Omental fat pad (tissue), 4 donors: ENCODE data around the gene ATF6B. TPM values are rescaled to one million over a fixed set of nuclear protein-coding genes. Genes with fewer than 3 reads are reported as not detected.

Experiments used
- ATAC-seq: fragments of 150-250 bp; one replicate; pipeline ENCODE4 v1.9.1; 2016; ENCODE audit warnings: mild to moderate bottlenecking, moderate library complexity; ENCODE audit not compliant: low FRiP score
- DNase-seq: peaks from one replicate; pipeline ENCODE4 v3.0.0-alpha.2; 2019; ENCODE audit warnings: low spot score
- CTCF ChIP-seq, 3 donors: fragments of 450-650 bp; IDR thresholded peaks; one replicate each; pipeline ENCODE4 v1.5.1; 2016 to 2017; ENCODE audit warnings: antibody characterized with exemption in 3 of 3, mild to moderate bottlenecking in 3 of 3, moderate library complexity in 2 of 3
- total RNA-seq, 4 donors: library from RNA; depleted of rRNA; stranded (reverse); fragments of >200 nt; gene quantifications; one replicate each; pipeline ENCODE4 v1.1.0, GENCODE V29; 2016

Gene ATF6B
- total RNA-seq, 4 donors from 2014 or later: 23.2 to 44.3 (median 24.4) TPM

- DNase-seq (no peak), ATAC-seq (no peak)
- TF ChIP-seq CTCF (IDR thresholded peaks at IDR 0.05): no peak
Measured at GRCh38 chr6:32140420-32141046, 12.5 kb upstream of the ATF6B start.

- no peak for TF ChIP-seq CTCF (IDR thresholded peaks at IDR 0.05)
- ATAC-seq: no peak
- DNase-seq: no peak
Measured at GRCh38 chr6:32139590-32139989, 11.5 kb upstream of the ATF6B start.

- ATAC-seq: no peak
- no peak for TF ChIP-seq CTCF (IDR thresholded peaks at IDR 0.05)
- no peak for DNase-seq
Measured at GRCh38 chr6:32137454-32137853, 9.4 kb upstream of the ATF6B start.

- DNase-seq: no peak
- ATAC-seq: no peak
- TF ChIP-seq CTCF (IDR thresholded peaks at IDR 0.05): no peak
Measured at GRCh38 chr6:32133786-32134185, 5.7 kb upstream of the ATF6B start.

- DNase-seq: no peak
- TF ChIP-seq CTCF (IDR thresholded peaks at IDR 0.05): no peak
- no peak for ATAC-seq
Measured at GRCh38 chr6:32132110-32132509, 4.1 kb upstream of the ATF6B start.

GRCh38 chr6:32131439-32131948, 3.4 kb upstream of the ATF6B start:
- no peak for DNase-seq
- ATAC-seq: no peak
- no peak for TF ChIP-seq CTCF (IDR thresholded peaks at IDR 0.05)
